Activated T-helper 1 cell treated with anti-CD3 and anti-CD28 coated beads, Interleukin-12 subunit alpha, Interleukin-12 subunit beta, Interleukin-2, Interleukin-4 antibody, amounts not matched to agents 30 ng/mL and 10 ng/mL and 1 ng/mL, durations not matched to agents 14 hours and 24 hours and 36 hours (primary cell): ENCODE data around the gene MAML3. TPM values are rescaled to one million over a fixed set of nuclear protein-coding genes. Genes with fewer than 3 reads are reported as not detected.
A peak's percentile ranks its signal among the peaks of the same experiment; 100 is the strongest.

Experiments used
- DNase-seq: peaks from one replicate; pipeline ENCODE4 v3.0.0; 2021; ENCODE audit warnings: low spot score
- H3K27ac Mint-ChIP-seq: one replicate; pipeline ENCODE4 v1.8.0; 2021; ENCODE audit warnings: mild to moderate bottlenecking, mixed read lengths
- H3K27me3 Mint-ChIP-seq: one replicate; pipeline ENCODE4 v1.8.0; 2022; ENCODE audit warnings: mild to moderate bottlenecking, moderate library complexity, mixed read lengths; ENCODE audit not compliant: insufficient read depth
- H3K36me3 Mint-ChIP-seq: one replicate; pipeline ENCODE4 v1.8.0; 2021; ENCODE audit warnings: low read depth, mixed read lengths
- H3K4me1 Mint-ChIP-seq: one replicate; pipeline ENCODE4 v1.8.0; 2021; ENCODE audit warnings: low read depth, mixed read lengths
- H3K4me3 Mint-ChIP-seq: one replicate; pipeline ENCODE4 v1.8.0; 2021; ENCODE audit warnings: mild to moderate bottlenecking, moderate library complexity, mixed read lengths
- H3K9me3 Mint-ChIP-seq: one replicate; pipeline ENCODE4 v1.8.0; 2021; ENCODE audit warnings: mixed read lengths
- intact Hi-C: fragments of 100-400 bp; cut with micrococcal nuclease; formaldehyde crosslinking; loops from one replicate; pipeline ENCODE4 v1.15.1; 2024
- total RNA-seq: library from RNA; stranded (reverse); gene quantifications from 2 replicates; pipeline ENCODE4 v1.2.3, GENCODE V29; 2022

MAML3 gene
- total RNA-seq, 1 donor from 2014 or later = 0.47 TPM

DNA sequence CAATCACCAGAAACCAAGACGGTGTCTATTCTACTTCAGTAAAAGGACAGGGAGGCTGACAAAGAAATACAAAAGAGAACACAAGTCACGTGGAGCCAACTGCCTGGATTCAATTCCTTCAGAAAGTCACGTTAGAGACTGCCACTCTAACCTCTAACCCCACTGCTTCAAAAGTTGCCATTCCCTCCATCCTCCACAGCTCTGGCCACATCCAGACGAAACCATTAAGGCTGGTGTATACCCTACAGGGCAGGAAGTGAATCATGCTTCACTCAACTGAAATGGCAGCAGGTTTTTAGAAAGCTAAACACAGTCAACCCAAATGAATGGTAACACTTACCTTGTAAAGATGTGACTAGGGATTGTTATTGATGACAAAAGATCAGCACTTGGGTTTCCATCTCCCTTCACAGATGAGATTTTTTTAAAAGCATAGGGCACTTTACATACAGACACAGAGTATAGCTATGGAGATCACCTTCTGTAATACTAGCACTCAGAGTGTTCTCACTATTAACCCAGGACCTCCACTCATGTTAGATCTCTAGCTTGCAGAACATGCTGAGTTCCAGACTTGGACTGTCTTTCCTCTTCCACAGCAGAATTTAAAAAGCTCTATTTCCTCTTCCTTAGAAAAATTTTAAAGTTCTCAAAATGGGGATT is 37.4 kb downstream of the MAML3 start:
- Mint-ChIP-seq H3K27me3 (peaks cover 26% of the 10 kb centered on the region), H3K4me3 (peak overlapping the region; percentile 21), H3K27ac (peak overlapping the region; percentile 3), H3K36me3 (peaks cover 1% of the 10 kb centered on the region), H3K9me3 (no peaks in the 10 kb centered on the region), H3K4me1 (peaks cover 31% of the 10 kb centered on the region)
- intact Hi-C loops = loop anchor here (1.0 to 2.0 kb wide), 3 partner anchors 13 to 34 kb away; no protein-coding TSS in a partner anchor
- peak; percentile 25 for DNase-seq

DNA sequence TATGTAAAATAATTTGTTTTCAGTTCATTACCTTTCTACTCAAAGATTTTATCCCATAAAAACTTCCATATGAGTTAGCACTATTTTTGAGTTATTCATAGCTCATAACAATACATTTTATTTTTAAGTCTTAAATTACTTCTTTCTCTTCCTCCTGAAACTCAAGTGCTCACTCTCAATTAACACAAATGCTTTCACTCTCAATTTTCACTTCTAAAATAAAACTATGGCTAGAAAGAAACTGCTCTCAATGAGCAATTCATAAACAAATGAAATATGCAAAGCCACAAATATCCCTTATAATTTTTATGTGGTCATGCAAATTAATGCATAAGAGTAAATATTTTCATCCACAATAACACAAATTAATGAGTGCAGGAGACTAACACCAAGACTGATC is 38.8 kb downstream of the MAML3 start:
- DNase-seq = no peak
- Mint-ChIP-seq H3K4me1 (peaks cover 31% of the 10 kb centered on the region), H3K27ac (no peak overlapping the region), H3K4me3 (peak overlapping the region; percentile 20), H3K36me3 (peaks cover 1% of the 10 kb centered on the region), H3K27me3 (peaks cover 24% of the 10 kb centered on the region), H3K9me3 (no peaks in the 10 kb centered on the region)
- intact Hi-C loops = no loop called here

DNA sequence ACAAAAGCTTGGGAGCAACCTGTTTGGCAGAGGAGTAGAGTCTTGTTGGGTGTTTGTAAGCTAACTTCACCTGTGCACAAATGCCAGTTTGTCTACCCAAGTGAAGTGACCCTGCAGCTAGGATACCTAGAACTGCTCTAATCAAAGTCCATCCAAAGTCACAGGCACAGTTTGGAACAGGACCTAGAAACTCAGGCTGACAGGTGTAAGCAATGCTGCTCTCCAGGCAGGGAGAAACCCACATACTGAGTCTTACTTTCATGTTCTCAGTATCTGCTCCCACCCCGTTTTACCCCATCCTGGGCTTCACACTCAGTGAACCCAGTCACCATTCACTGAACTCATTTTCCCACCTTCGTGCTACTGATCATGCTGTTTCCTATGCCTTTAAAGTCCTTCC is 40.3 kb downstream of the MAML3 start:
- intact Hi-C loops = no loop called here
- no peak overlapping the region for H3K4me3 Mint-ChIP-seq
- H3K27me3 Mint-ChIP-seq = peaks cover 28% of the 10 kb centered on the region
- no peak for DNase-seq
- H3K9me3 Mint-ChIP-seq = no peaks in the 10 kb centered on the region
- peaks cover 36% of the 10 kb centered on the region for H3K4me1 Mint-ChIP-seq
- no peak overlapping the region for H3K27ac Mint-ChIP-seq
- H3K36me3 Mint-ChIP-seq = no peaks in the 10 kb centered on the region

DNA sequence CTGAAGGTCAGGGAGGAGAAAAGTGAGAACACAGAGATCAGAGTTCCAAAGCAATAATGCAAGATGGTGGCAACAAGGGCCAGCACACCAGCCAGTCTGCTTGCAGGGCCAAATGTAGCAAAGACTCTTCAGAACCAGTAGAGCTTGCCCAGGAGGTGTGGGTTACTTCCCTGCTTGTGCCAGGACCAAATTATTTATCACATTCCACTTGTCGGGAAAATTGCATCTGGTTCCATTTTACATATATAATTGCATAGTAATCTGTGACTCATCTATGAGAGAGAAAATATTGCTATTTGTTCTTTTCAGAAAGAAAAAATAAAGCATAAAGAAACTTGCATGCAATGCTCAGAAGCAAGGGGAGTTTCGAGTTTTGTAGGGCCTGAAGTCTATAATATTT is 41.4 kb downstream of the MAML3 start:
- no peaks in the 10 kb centered on the region for H3K9me3 Mint-ChIP-seq
- no peak overlapping the region for H3K27ac Mint-ChIP-seq
- no peaks in the 10 kb centered on the region for H3K36me3 Mint-ChIP-seq
- intact Hi-C loops = no loop called here
- peaks cover 38% of the 10 kb centered on the region for H3K27me3 Mint-ChIP-seq
- no peak for DNase-seq
- no peak overlapping the region for H3K4me3 Mint-ChIP-seq
- peaks cover 46% of the 10 kb centered on the region for H3K4me1 Mint-ChIP-seq

DNA sequence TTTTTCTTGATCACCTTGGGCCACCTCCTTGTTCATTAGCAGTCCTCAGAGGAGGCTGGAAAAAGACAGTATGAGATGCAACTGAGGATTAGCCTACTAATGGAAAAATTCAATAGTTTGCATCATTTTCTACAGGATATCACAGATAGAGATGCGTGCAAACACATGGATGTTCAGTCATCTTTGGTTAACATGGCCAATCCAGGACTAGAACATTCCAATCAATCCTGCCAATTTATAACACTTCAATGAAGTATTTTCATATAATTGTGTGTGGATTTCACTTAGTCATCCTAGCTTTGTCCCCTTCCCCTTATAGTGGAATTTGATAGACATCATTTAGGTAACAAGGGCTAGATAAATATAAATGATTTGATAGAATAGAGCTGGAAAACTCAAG is 42.7 kb downstream of the MAML3 start:
- no peak overlapping the region for H3K27ac Mint-ChIP-seq
- H3K4me1 Mint-ChIP-seq = peaks cover 42% of the 10 kb centered on the region
- peaks cover 40% of the 10 kb centered on the region for H3K27me3 Mint-ChIP-seq
- DNase-seq = no peak
- intact Hi-C loops = no loop called here
- no peak overlapping the region for H3K4me3 Mint-ChIP-seq
- no peaks in the 10 kb centered on the region for H3K9me3 Mint-ChIP-seq
- no peaks in the 10 kb centered on the region for H3K36me3 Mint-ChIP-seq

DNA sequence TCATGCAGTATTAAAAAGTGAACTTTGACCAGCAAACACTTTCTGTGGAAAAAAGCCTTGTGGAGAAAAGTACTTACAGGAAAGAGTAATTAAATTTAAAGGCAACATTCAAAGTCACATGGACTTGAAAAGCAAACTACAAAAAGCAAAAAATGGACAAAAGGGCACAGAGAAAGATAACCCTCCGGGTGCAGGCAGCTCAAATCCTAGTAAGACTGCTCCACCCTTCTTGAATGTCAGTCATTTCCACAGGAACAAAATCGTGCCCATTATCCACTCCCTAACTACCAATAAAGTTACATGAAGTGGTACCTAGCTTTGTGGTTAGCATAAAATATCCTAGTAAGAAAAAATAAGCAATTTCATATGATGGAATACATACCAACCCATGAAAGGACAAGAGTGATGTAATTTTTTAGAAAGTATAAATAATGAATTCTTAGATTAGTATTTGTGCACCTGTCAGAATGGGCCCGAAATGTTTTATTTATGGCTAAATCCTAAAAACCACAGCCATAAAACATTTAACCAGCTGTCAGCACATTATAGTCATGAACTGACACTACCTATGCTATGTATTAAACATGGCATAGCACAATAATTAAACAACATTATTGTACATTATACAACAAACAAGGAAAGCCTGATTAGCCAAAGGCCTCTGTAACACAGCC is 43.3 kb downstream of the MAML3 start:
- DNase-seq = no peak
- H3K4me3 Mint-ChIP-seq = no peak overlapping the region
- H3K9me3 Mint-ChIP-seq = no peaks in the 10 kb centered on the region
- peaks cover 42% of the 10 kb centered on the region for H3K27me3 Mint-ChIP-seq
- H3K36me3 Mint-ChIP-seq = no peaks in the 10 kb centered on the region
- peaks cover 41% of the 10 kb centered on the region for H3K4me1 Mint-ChIP-seq
- intact Hi-C loops = no loop called here
- no peak overlapping the region for H3K27ac Mint-ChIP-seq

DNA sequence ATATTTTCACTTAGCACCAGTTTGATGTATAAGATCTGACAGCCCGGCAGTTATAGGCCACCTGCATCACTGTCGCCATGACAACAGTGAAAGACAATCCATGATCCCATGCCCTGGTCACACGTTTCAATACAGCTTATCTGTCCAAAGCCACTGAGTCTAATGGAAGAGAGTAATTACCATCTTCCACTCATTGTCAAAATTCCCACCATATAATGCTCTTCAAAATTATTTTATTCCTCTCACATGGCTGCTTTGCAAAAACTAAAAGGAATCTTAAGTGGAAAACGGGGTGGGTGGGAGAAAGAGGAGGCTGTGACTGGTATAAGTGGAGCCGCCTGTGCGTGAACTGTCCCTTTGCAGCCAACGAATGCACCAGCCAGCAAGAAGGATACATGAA is 44.2 kb downstream of the MAML3 start:
- no peaks in the 10 kb centered on the region for H3K9me3 Mint-ChIP-seq
- no peak overlapping the region for H3K4me3 Mint-ChIP-seq
- H3K4me1 Mint-ChIP-seq = peaks cover 40% of the 10 kb centered on the region
- H3K27ac Mint-ChIP-seq = no peak overlapping the region
- H3K36me3 Mint-ChIP-seq = no peaks in the 10 kb centered on the region
- peaks cover 45% of the 10 kb centered on the region for H3K27me3 Mint-ChIP-seq
- intact Hi-C loops = no loop called here
- no peak for DNase-seq

DNA sequence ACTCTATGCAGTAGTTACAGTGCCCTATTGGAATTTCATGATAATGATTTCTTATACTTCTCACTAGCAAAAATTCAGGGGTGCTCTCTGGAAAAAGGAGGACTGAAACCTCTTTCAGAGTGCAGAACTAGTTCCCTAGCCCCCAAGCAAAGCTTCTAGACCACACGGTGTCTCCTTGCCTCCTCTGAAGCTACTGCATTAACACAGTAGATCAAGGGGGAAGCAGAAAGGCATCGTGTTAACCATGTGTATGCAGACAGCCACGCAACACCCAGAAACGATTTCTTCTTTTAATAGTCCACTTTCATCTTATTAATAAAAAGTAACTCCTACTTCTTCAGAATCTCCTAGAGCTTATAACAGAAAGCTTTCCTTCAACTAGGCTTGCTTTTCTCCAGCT is 44.7 kb downstream of the MAML3 start:
- DNase-seq = no peak
- intact Hi-C loops = no loop called here
- H3K36me3 Mint-ChIP-seq = no peaks in the 10 kb centered on the region
- peaks cover 41% of the 10 kb centered on the region for H3K27me3 Mint-ChIP-seq
- H3K9me3 Mint-ChIP-seq = no peaks in the 10 kb centered on the region
- peaks cover 40% of the 10 kb centered on the region for H3K4me1 Mint-ChIP-seq
- H3K4me3 Mint-ChIP-seq = no peak overlapping the region
- no peak overlapping the region for H3K27ac Mint-ChIP-seq

DNA sequence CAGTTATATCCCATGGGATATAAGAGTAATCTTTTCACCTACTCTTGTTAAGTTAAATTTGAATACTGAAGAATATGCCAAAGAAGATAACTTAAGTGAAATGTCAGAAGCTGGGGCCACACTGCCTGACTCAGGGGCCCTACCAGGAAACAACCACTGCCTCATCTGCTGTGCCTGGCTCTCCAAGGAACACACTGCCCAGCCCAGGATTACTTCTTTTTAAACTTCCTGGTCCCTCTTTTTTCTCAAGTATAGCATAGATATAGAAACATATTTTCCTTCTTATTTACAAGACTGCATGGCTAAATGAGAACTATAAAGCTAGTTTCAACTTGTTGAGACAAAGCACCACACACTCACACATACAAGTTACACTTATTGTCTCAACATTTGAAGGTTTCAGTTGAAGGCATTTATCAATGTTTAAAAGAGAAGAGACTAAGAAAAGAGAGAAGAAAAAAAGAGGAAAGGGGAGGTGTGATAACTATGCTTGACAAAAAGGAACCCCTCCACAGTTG is 45.2 kb downstream of the MAML3 start:
- DNase-seq = no peak

DNA sequence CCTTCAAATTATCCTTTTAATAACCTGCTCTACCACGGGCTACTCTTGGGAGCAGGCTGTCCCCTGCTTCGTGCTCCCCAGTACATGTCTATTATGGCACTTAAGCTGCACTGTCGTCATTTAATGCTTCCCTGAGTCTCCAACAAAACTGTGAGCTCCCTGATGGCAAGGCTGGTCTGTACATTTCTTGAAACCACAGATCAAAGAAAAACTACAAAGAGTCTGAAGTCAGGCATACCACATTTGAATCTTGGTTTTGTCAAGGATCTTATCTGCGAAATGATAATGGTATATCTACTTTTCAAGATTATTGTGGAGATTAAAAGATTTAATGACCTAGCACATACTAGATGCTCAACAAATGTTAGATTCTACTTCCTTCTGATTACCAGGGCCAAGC is 45.7 kb downstream of the MAML3 start:
- H3K36me3 Mint-ChIP-seq = no peaks in the 10 kb centered on the region
- intact Hi-C loops = no loop called here
- no peak overlapping the region for H3K27ac Mint-ChIP-seq
- no peaks in the 10 kb centered on the region for H3K9me3 Mint-ChIP-seq
- peaks cover 37% of the 10 kb centered on the region for H3K27me3 Mint-ChIP-seq
- DNase-seq = no peak
- no peak overlapping the region for H3K4me3 Mint-ChIP-seq
- H3K4me1 Mint-ChIP-seq = peaks cover 38% of the 10 kb centered on the region

More for the DNA sequence above, 45.2 kb downstream of the MAML3 start:
- H3K4me3 Mint-ChIP-seq = no peak overlapping the region
- H3K9me3 Mint-ChIP-seq = no peaks in the 10 kb centered on the region
- H3K36me3 Mint-ChIP-seq = no peaks in the 10 kb centered on the region
- H3K27me3 Mint-ChIP-seq = peaks cover 41% of the 10 kb centered on the region
- no peak overlapping the region for H3K27ac Mint-ChIP-seq
- H3K4me1 Mint-ChIP-seq = peaks cover 38% of the 10 kb centered on the region
- intact Hi-C loops = no loop called here

DNA sequence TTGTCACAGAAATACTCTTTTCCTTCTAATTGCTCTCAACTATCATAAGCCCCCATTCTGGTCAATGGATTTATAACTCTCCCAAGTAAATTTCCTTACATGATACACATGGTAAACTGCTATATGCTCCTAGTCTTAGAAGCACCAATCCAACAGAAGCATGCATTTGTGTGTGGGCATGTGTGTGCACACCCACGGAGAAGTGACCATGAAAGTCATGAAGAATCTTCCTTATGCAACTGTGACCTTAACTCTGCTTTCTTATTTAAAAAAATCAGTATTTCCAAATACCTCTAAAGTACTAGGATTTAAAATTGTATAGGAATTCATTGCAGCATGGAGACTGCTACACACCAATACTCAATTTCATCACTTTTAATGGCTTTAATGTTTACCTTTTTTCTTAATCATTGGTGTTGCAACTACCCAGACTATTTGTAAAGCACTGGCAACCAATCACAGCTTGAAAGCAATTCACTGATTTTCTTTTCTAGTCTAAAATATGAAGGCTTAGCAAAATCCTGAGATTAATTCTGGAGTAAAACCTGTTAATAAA is 47.6 kb downstream of the MAML3 start:
- intact Hi-C loops = no loop called here
- Mint-ChIP-seq H3K9me3 (no peaks in the 10 kb centered on the region), H3K4me3 (no peak overlapping the region), H3K27me3 (peaks cover 27% of the 10 kb centered on the region), H3K4me1 (peaks cover 52% of the 10 kb centered on the region), H3K36me3 (peaks cover 4% of the 10 kb centered on the region), H3K27ac (no peak overlapping the region)
- no peak for DNase-seq

DNA sequence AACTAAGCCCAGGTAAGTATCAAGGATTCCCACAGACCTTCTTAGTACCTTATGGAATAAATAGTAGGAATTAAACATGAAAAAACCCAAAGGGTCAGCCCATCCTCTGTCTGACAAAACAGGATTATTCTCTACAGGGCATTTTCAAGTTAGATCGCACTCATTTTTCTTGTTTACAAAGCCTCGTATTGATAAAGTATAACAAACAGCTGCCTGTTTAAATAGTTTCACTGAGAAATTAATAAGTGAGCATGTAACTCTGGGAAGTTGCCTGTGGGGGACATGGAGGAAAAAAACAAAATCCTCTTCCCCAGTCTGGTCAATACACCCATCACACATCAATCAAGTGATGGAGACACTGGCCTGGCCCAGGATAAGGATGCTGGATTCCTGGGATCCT is 48.5 kb downstream of the MAML3 start:
- intact Hi-C loops = no loop called here
- Mint-ChIP-seq H3K4me3 (no peak overlapping the region), H3K36me3 (peaks cover 4% of the 10 kb centered on the region), H3K27me3 (peaks cover 27% of the 10 kb centered on the region), H3K9me3 (no peaks in the 10 kb centered on the region), H3K4me1 (peaks cover 59% of the 10 kb centered on the region), H3K27ac (no peak overlapping the region)
- DNase-seq = no peak

DNA sequence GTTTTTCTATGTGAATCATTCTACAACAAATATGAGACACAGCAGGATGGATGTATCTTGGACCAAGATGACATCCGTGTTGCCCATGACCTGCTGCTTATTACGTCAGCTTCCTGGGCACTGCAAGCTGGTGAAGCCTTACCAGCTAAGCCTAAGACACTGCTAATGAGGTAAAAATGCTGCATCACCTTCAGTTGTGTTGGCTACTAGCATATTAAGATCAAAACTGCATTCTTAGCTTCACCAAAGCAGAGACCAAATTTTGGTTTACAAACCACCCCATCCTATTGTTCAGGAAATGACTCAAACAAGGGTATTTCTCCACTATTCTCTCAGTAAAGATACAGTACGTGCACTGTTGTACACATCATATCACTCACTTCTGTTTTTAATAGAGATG is 50.3 kb downstream of the MAML3 start:
- Mint-ChIP-seq H3K9me3 (no peaks in the 10 kb centered on the region), H3K27ac (peak overlapping the region; percentile 75), H3K27me3 (peaks cover 19% of the 10 kb centered on the region), H3K4me1 (peaks cover 72% of the 10 kb centered on the region), H3K4me3 (peak overlapping the region; percentile 39), H3K36me3 (peaks cover 5% of the 10 kb centered on the region)
- intact Hi-C loops = loop anchor here (1.0 to 2.0 kb wide), 9 partner anchors 8 to 245 kb away; no protein-coding TSS in a partner anchor
- DNase-seq = peak; percentile 54
